HG03108 (cell line): Measurements from ENCODE around the gene TTC28.
"Not testable (repeated sequence)": the region's sequence is repeated elsewhere in the genome, so short reads cannot be mapped to it uniquely, and the experiment has no call there.

Experiments used
- ATAC-seq: cut with Tn5 transposase; IDR thresholded peaks from one replicate; pipeline ENCODE4 v1.9.1; 2021; ENCODE audit warnings: moderate library complexity; ENCODE audit not compliant: unreplicated experiment

Gene TTC28

GRCh38 chr22:28678170-28678569 is 1.5 kb downstream of the TTC28 start:
- ATAC-seq: not testable (repeated sequence)

DNA sequence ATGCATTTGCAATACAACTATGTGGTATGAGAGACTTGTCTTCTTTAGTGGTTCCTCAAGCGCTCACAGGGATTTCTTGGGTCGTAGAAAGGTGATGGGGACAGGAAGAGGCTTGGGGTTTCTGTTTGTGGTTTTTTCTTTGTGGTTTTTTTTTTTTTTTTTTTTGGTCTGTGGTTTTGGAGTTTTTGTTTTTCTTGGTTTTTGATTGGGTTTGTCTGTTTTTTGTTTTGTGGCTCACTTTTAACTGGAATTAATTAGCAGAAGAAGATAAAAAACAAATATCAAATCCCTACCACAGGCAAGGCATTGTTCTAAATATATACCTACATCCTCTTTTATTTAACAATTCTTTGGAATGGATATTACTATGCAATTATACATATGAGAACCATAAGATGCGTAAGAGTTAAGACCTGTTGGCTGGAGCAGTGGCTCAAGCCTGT is 5.5 kb downstream of the TTC28 start:
- ATAC-seq: no peak

DNA sequence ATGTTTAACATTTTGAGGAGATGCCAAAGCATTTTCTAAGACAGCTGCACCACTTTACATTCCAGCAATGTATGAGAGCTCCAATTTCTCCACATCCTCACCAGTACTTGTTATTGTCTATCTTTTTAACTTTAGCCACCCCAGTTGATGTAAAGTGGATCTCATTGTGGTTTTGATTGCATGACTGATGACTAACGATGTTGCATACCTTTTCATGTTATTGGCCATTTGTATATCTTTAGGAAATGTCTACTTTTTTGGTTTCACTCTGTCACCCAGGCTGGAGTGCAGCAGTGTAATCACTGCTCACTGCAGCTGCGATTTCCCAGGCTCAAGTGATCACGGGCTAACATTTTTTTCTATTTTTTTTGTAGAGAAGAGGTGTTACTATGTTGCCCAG is 8.9 kb downstream of the TTC28 start:
- ATAC-seq: no peak

- ATAC-seq: no peak
Measured at GRCh38 chr22:28670161-28670560, 9.5 kb downstream of the TTC28 start.

DNA sequence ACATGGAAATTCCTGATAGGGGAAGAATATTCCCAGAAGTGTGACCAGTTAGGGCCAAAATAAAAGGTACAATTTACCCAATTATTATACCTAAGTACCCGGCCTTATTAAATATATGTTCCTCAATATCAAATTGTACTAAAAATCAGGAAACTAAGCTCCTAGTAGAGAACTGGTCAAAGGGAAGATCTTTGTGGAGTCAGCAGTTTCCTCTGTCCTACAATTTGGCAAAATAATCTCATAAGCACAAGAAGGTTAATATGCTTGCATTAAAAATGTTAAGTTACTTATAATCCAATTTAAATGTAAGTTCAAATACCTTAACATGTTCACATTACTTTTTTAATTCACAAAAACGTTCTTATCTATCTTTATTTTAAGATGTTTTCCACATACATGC is 10.3 kb downstream of the TTC28 start:
- ATAC-seq: no peak

- not testable (repeated sequence) for ATAC-seq
Measured at GRCh38 chr22:28663569-28663942, 16.1 kb downstream of the TTC28 start.

DNA sequence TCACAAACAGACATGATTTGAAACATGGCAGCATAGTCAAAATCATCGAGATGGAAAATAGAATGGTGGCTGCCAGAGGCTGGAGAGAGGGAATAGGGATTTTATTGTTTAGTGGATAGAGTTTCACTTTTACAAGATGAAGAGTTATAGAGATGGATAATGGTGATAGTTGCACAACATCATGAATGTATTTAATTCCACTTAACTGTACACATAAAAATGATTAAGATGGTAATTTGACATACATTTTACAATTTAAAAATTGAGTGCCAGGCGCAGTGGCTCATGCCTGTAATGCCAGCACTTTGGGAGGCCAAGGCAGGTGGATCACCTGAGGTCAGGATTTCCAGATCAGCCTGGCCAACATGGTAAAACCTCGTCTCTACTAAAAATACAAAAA is 21.2 kb downstream of the TTC28 start:
- ATAC-seq: no peak

GRCh38 chr22:28656181-28656580 is 23.5 kb downstream of the TTC28 start:
- ATAC-seq: no peak

GRCh38 chr22:28650463-28650862 is 29.2 kb downstream of the TTC28 start:
- no peak for ATAC-seq

DNA sequence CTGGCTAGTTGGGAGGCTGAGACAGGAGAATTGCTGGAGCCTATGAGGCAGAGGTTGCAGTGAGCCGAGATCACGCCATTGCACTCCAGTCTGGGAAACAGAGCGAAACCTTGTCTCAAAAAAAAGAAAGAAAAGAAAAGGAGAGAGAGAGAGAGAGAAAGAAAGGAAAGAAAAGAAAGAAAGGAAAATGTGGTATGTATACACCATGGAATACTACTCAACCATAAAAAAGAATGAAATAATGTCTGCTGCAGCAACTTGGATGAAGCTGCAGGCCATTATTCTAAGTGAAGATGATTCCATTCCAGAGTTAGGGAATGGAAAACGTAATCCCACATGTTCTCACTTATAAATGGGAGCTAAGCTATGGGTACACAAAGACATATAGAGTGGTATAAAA is 30.8 kb downstream of the TTC28 start:
- ATAC-seq: no peak

DNA sequence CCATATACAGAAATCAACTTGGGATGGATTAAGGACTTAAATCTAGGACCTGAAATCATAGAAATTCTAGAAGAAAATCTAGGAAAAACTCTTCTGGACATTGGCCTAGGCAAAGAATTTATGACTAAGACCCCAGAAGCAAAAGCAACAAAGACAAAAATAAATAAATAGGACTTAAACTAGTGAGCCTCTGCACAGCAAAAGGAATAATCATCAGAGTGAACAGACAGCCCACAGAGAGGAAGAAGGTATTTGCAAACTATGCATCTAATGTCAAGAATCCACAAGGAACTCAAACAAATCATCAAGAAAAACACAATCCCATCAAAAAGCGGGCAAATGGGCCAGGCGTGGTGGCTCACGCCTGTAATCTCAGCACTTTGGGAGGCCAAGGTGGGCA is 32.4 kb downstream of the TTC28 start:
- ATAC-seq: no peak

DNA sequence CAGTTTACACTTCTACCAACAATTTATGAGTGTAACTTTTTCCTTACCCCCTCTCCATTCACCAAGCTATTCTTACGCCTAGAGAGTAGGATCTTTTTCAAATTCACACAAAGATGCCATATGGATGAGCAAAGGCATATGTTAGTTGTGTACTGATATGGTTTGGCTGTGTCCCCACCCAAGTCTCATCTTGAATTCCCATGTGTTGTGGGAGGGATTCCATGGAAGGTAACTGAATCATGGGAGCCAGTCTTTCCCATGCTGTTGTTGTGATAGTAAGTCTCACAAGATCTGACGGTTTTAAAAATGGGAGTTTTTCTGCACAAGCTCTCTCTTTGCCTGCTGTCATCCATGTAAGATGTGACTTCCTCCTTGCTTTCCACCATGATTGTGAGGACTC is 40.3 kb downstream of the TTC28 start:
- no peak for ATAC-seq

GRCh38 chr22:28637225-28637624 is 42.4 kb downstream of the TTC28 start:
- ATAC-seq: no peak

- no peak for ATAC-seq
Measured at GRCh38 chr22:28630177-28630574, 49.5 kb downstream of the TTC28 start.

- no peak for ATAC-seq
Measured at GRCh38 chr22:28629420-28630176, 50.0 kb downstream of the TTC28 start.

GRCh38 chr22:28628766-28629165 is 50.9 kb downstream of the TTC28 start:
- no peak for ATAC-seq

DNA sequence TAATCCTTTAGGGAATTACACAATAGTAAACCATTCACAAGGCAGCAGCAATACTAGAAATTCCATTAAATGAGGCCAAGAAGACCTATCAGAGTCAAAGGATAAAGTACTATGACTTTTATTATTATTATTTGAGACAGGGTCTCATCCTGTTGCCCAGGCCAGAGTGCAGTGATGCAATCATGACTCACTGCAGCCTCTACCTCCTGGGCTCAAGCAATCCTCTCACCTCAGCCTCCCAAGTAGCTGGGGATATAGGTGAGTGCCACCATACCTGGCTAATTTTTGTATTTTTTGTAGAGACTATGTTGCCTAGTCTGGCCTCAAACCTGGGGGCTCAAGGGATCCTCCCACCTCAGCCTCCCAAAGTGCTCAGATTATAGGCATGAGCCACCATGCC is 51.8 kb downstream of the TTC28 start:
- ATAC-seq: no peak

DNA sequence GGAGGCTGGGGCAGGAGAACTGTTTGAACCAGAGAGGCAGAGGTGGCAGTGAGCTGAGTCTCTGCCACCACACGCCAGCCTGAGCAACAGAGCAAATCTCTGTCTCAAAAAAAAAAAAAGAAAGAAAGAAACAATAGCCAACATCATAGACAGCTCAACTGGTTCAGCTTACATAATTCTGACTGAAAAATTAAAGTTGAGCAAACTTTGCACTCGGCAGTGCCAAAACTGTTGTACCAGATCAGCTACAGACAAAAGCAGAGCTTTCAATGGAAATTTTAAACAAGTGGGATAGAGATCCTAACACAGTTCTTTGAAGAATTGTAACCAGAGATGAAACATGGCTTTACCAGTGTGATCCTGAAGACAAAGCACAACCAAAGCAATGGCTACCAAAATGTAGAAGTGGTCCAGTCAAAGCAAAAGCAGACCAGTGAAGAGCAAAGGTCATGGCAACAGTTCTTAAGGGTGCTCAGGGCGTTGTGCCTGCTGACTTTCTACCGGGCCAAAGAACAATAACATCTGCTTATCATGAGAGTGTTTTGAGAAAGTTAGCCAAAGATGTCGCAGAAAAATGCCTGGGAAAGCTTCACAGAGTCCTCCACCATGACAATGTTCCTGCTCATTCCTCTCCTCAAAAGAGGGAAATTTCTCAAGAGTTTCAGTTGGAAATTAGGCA is 59.3 kb downstream of the TTC28 start:
- no peak for ATAC-seq

- no peak for ATAC-seq
Measured at GRCh38 chr22:28619236-28619635, 60.4 kb downstream of the TTC28 start.

GRCh38 chr22:28615423-28615822 is 64.2 kb downstream of the TTC28 start:
- not testable (repeated sequence) for ATAC-seq

- no peak for ATAC-seq
Measured at GRCh38 chr22:28609921-28610320, 69.7 kb downstream of the TTC28 start.

DNA sequence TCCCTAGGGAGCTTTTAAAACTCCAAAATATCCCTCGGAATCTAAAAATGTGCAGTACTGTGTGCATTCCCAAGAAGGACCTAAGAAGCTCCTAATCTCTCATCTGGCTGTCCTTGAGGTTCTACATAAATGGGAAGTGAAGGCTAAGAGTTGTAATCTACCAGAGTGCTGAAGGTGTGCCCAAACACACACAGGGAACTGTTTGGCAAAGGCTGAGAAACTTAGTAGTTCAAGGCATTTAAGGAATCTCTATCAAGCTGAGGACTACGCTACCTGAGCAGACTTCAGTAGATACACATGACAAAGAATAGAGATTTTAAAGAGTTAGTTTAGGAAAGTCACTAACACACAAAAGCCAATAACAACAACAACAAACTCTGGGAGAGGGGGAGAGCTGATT is 71.1 kb downstream of the TTC28 start:
- ATAC-seq: no peak

DNA sequence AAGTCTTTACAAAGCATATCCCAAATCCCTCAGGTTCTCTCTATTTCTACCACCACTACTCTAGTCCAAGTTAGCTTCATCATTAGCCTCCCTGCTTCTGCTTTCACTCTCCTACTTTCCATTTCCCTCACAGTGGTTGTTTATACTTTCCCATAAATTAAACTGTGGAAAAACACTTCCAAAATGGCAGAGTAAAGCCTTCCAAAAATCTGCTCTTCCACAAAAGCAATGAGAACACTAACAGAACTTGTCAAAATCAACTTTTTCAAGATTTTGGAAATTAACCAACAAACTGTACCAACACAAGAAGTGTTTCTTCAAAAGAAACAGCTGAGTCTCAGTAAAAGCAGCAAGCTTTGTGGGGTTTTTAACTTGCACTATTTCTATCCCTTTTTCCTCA is 71.8 kb downstream of the TTC28 start:
- no peak for ATAC-seq
